BJ (cell line): ENCODE results near the gene HNRNPU. TPM values are rescaled to one million over a fixed set of nuclear protein-coding genes. Genes with fewer than 3 reads are reported as not detected.

Experiments used
- CTCF ChIA-PET: fragments of 350-600 bp; formaldehyde crosslinking; extraction: SDS; loops from one replicate; lab custom pipeline; 2021; ENCODE audit warnings: antibody characterized with exemption, inconsistent platforms; lab: Yijun Ruan, JAX
- POLR2A ChIA-PET: fragments of 300-600 bp; sonication (Branson Sonifier 250); formaldehyde crosslinking; extraction: SDS; loops from one replicate; lab custom pipeline; 2021; ENCODE audit warnings: antibody characterized with exemption; lab: Charles Lee
- DNase-seq: peaks from one replicate; pipeline ENCODE4 v3.0.0-alpha.2; 2011; ENCODE audit warnings: low read depth
- H3K27me3 ChIP-seq: 2 replicates; pipeline ENCODE4 v1.6.0; 2011; ENCODE audit warnings: low read length; ENCODE audit not compliant: control insufficient read depth, insufficient read depth
- H3K36me3 ChIP-seq: 2 replicates; pipeline ENCODE4 v1.5.1; 2011; ENCODE audit warnings: low read length; ENCODE audit not compliant: control insufficient read depth, insufficient read depth
- H3K4me3 ChIP-seq: 2 replicates; pipeline ENCODE4 v1.5.1; 2011; ENCODE audit warnings: low read depth, mild to moderate bottlenecking, control low read depth, low read length
- polyA plus RNA-seq: library from polyadenylated mRNA; depleted of rRNA; stranded (reverse); fragments of >200 nt; gene quantifications from 2 replicates; pipeline ENCODE4 v1.2.3, GENCODE V29; 2011
- TF ChIP-seq, protein P1 (sequence below): IDR thresholded peaks from 2 replicates; pipeline ENCODE4 v1.5.1; 2011; ENCODE audit warnings: low read depth, mild to moderate bottlenecking, control low read depth, inconsistent platforms, low read length, moderate library complexity; ENCODE audit not compliant: insufficient read depth

HNRNPU gene
- polyA plus RNA-seq, 1 experiment, result 72.8 TPM

- CTCF ChIA-PET, result interaction anchor here (1.9 kb wide), 1 partner anchor 196 kb away, joined by 7 read pairs; no protein-coding TSS in a partner anchor
- no peak for DNase-seq
- TF ChIP-seq, protein P1, sequence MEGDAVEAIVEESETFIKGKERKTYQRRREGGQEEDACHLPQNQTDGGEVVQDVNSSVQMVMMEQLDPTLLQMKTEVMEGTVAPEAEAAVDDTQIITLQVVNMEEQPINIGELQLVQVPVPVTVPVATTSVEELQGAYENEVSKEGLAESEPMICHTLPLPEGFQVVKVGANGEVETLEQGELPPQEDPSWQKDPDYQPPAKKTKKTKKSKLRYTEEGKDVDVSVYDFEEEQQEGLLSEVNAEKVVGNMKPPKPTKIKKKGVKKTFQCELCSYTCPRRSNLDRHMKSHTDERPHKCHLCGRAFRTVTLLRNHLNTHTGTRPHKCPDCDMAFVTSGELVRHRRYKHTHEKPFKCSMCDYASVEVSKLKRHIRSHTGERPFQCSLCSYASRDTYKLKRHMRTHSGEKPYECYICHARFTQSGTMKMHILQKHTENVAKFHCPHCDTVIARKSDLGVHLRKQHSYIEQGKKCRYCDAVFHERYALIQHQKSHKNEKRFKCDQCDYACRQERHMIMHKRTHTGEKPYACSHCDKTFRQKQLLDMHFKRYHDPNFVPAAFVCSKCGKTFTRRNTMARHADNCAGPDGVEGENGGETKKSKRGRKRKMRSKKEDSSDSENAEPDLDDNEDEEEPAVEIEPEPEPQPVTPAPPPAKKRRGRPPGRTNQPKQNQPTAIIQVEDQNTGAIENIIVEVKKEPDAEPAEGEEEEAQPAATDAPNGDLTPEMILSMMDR, result no peak
- Histone ChIP-seq H3K27me3 (no peaks in the 10 kb centered on the region), H3K36me3 (peaks cover 6% of the 10 kb centered on the region), H3K4me3 (no peak overlapping the region)
- POLR2A ChIA-PET, result interaction anchor here (0.5 kb wide), 1 partner anchor 1527 kb away, joined by 3 read pairs; no protein-coding TSS in a partner anchor
Measured at GRCh38 chr1:244846653-244847052, 17.7 kb downstream of the HNRNPU start.

- Histone ChIP-seq H3K4me3 (no peak overlapping the region), H3K27me3 (no peaks in the 10 kb centered on the region), H3K36me3 (peaks cover 6% of the 10 kb centered on the region)
- TF ChIP-seq, protein P1, result no peak
- no peak for DNase-seq
- ChIA-PET POLR2A (no interaction called here), CTCF (interaction anchor here (1.2 kb wide), 1 partner anchor 15 kb away, joined by 3 read pairs; no protein-coding TSS in a partner anchor)
Measured at GRCh38 chr1:244844155-244845121, 19.9 kb downstream of the HNRNPU start.

DNA sequence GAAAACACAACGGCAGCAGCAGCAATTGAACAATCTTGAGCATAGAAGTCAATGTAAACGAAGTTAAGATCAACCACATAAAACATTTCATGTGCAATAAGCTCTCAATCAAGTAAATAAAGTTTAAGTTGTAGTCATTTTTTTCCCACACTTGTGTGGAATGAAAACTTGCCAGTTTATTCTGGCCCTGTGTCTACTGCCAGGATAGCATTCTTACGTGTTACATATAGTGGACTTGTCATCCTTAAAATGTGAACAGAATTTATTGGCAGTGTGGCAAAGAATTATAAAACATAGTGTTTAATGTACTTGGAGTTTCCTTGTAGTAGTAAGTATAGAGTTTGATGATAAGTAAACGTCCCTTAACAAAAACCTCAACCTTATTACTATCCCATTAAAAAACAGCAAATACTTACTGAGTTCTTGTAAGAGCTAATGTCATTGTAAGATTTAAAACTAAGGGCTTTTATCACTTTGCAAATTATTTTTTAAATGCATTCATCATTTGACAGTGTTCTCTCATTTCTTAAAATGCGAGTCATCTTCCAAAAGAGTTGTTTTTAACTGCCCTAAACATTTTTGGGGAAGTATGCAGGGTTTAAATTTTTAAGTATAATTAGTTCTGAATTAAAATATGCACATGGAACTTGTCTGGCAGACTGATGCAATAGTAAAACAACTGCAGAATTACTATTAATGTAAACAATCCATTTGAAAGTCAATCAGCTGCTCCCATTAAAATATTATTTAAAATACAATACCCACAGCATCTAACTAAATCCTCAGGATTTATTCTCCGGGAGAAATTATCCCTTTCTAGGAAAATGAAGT, 21.0 kb downstream of the HNRNPU start:
- TF ChIP-seq, protein P1, result no peak
- H3K36me3 ChIP-seq, result peaks cover 8% of the 10 kb centered on the region

DNA sequence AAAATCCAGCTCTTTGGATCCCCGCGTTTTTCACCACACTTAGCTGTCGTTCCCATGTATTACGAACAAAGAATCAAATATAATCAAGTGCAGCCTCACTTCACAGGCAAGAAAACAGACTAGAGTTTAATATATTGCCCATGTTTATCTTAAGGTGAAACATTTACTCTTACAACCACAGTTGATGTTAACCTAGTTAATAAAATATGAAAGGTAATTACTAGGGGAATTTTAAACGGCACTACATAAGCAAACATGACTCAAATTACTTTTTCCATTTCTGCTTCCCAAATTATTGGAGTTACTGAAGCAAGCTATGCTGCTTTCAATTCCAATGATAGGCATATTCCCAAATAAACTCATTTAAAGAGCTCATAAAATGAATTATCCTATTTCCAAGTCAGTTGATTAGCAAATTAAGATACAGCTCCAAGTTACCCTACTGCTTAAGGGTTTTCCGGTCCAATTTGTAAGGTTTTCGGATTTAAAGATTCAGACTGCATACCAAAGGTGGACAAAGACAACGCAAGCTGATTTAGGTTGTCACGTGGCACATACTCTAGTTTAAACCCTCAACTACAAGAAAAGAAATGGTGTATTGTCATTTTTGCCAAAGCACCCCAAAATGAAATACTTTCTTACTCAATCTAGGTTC, 22.9 kb downstream of the HNRNPU start:
- Histone ChIP-seq H3K36me3 (peaks cover 8% of the 10 kb centered on the region), H3K27me3 (no peaks in the 10 kb centered on the region), H3K4me3 (no peak overlapping the region)
- TF ChIP-seq, protein P1, result no peak
- DNase-seq, result no peak
- ChIA-PET POLR2A (no interaction called here), CTCF (interaction anchor here (1.3 to 1.4 kb wide), 2 partner anchors 8 to 202 kb away, joined by 4 to 5 read pairs; no protein-coding TSS in a partner anchor)

More for the DNA sequence above, 21.0 kb downstream of the HNRNPU start:
- CTCF ChIA-PET, result interaction anchor here (1.2 kb wide), 1 partner anchor 16 kb away, joined by 3 read pairs; no protein-coding TSS in a partner anchor
- H3K4me3 ChIP-seq, result no peak overlapping the region
- POLR2A ChIA-PET, result no interaction called here
- DNase-seq, result no peak
- H3K27me3 ChIP-seq, result no peaks in the 10 kb centered on the region
